ENCODE measurements around the gene SERINC5. TPM values are rescaled to one million over a fixed set of nuclear protein-coding genes. Genes with fewer than 3 reads are reported as not detected.
"Not testable (repeated sequence)": the region's sequence is repeated elsewhere in the genome, so short reads cannot be mapped to it uniquely, and the experiment has no call there.

The SERINC5 gene
- total RNA-seq, 1 experiment from 2014 or later, result 52.3 TPM

DNA sequence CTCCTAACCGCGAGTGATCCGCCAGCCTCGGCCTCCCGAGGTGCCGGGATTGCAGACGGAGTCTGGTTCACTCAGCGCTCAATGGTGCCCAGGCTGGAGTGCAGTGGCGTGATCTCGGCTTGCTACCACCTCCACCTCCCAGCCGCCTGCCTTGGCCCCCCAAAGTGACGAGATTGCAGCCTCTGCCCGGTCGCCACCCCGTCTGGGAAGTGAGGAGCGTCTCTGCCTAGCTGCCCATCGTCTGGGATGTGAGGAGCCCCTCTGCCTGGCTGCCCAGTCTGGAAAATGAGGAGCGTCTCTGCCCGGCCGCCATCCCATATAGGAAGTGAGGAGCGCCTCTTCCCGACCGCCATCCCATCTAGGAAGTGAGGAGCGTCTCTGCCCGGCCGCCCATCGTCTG is 44.9 kb upstream of the SERINC5 start:
- not testable (repeated sequence) for H2AK5ac ChIP-seq (ENCODE audit: insufficient read length, low read length); H3K4me3 Mint-ChIP-seq; DNase-seq; H3K27me3 ChIP-seq (ENCODE audit: insufficient read depth, low read length); H3K27ac Mint-ChIP-seq; H2BK120ac ChIP-seq (ENCODE audit: low read depth, low read length, poor library complexity, severe bottlenecking); H3K4me1 ChIP-seq (ENCODE audit: insufficient read depth, low read length); H3K56ac ChIP-seq (ENCODE audit: insufficient read length, low read depth, low read length); H4K8ac ChIP-seq (replicated peaks; ENCODE audit: insufficient read length, low read depth, low read length); H3K4ac ChIP-seq (ENCODE audit: low read depth, low read length); H4K91ac ChIP-seq (ENCODE audit: insufficient read length, low read depth, low read length); H3K23ac ChIP-seq (ENCODE audit: insufficient read length, low read depth, low read length); H2AFZ ChIP-seq (ENCODE audit: low read length); H3K79me1 ChIP-seq (ENCODE audit: insufficient read depth, low read depth, low read length, poor library complexity, severe bottlenecking); H3K14ac ChIP-seq (ENCODE audit: insufficient read depth, low read length); H3T11ph ChIP-seq (ENCODE audit: low read length); H3K36me3 Mint-ChIP-seq (ENCODE audit: insufficient read depth in 1 of 3, low read depth in 3 of 3); H3K23me2 ChIP-seq (ENCODE audit: insufficient read length, low read depth, low read length, poor library complexity, severe bottlenecking); H3K9me3 ChIP-seq (ENCODE audit: control insufficient read depth, low read depth, low read length); H3K18ac ChIP-seq (ENCODE audit: insufficient read length, low read depth, low read length); H2BK12ac ChIP-seq (ENCODE audit: insufficient read length, low read depth, low read length); H3K27ac ChIP-seq (ENCODE audit: insufficient read length, low read depth, low read length); H4K5ac ChIP-seq (ENCODE audit: insufficient read length, low read depth, low read length); H3K9ac ChIP-seq (ENCODE audit: extremely low read depth, insufficient read length, low read length); H3K79me2 ChIP-seq (ENCODE audit: insufficient read depth, low read length); H2BK15ac ChIP-seq (ENCODE audit: low read depth, low read length); H3K27me3 Mint-ChIP-seq (ENCODE audit: low read depth); H4K20me1 ChIP-seq (ENCODE audit: control insufficient read depth, insufficient read depth, insufficient read length); H3K4me2 ChIP-seq (ENCODE audit: insufficient read depth, insufficient read length, low read length); H2BK20ac ChIP-seq (ENCODE audit: low read depth, low read length, poor library complexity, severe bottlenecking); H2BK5ac ChIP-seq (ENCODE audit: insufficient read length, low read length)
- WGBS (ENCODE audit: extremely low coverage, insufficient read length, low lambda C conversion rate), result no CpG with 5 or more reads among the region's 27 CpGs
- peaks cover 10 to 13% of the 10 kb centered on the region in 2 experiments for H3K4me1 Mint-ChIP-seq
- H3K9me3 Mint-ChIP-seq, result peaks cover 15 to 16% of the 10 kb centered on the region in 2 experiments

All from H9 (cell line).